Ishikawa (cell line): ENCODE data around the gene RPN2.

ENCODE experiments used
- EP300 ChIP-seq: IDR thresholded peaks from 2 replicates; pipeline ENCODE4 v1.6.1; 2012; ENCODE audit warnings: borderline replicate concordance
- TAF1 ChIP-seq: IDR thresholded peaks from 2 replicates; pipeline ENCODE4 v1.6.1; 2012; ENCODE audit warnings: low read depth, mild to moderate bottlenecking
- TCF12 ChIP-seq: IDR thresholded peaks from 2 replicates; pipeline ENCODE4 v1.6.1; 2012; ENCODE audit warnings: low read depth
- TF ChIP-seq, protein P1 (sequence below): IDR thresholded peaks from 2 replicates; pipeline ENCODE4 v1.6.1; 2012; ENCODE audit warnings: low read depth, mild to moderate bottlenecking

DNA sequence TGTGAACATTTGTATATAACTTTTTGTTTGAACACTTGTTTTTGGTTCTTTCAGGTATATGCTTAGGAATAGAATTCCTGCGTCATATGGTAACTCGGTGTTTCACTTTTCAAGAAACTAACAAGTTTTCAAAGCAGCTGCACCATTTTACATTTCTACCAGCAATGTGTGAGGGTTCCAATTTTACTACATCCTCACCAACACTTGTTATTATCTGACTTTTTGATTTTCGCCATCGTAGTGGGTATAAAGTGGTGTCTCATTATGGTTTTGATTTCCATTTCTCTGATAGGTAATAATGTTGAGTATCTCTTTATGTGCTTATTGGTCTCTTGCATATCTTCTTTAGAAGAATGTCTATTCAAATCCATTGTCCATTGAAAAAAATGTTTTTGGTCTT is 39.8 kb downstream of the RPN2 start:
- TF ChIP-seq, protein P1, sequence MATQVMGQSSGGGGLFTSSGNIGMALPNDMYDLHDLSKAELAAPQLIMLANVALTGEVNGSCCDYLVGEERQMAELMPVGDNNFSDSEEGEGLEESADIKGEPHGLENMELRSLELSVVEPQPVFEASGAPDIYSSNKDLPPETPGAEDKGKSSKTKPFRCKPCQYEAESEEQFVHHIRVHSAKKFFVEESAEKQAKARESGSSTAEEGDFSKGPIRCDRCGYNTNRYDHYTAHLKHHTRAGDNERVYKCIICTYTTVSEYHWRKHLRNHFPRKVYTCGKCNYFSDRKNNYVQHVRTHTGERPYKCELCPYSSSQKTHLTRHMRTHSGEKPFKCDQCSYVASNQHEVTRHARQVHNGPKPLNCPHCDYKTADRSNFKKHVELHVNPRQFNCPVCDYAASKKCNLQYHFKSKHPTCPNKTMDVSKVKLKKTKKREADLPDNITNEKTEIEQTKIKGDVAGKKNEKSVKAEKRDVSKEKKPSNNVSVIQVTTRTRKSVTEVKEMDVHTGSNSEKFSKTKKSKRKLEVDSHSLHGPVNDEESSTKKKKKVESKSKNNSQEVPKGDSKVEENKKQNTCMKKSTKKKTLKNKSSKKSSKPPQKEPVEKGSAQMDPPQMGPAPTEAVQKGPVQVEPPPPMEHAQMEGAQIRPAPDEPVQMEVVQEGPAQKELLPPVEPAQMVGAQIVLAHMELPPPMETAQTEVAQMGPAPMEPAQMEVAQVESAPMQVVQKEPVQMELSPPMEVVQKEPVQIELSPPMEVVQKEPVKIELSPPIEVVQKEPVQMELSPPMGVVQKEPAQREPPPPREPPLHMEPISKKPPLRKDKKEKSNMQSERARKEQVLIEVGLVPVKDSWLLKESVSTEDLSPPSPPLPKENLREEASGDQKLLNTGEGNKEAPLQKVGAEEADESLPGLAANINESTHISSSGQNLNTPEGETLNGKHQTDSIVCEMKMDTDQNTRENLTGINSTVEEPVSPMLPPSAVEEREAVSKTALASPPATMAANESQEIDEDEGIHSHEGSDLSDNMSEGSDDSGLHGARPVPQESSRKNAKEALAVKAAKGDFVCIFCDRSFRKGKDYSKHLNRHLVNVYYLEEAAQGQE, result no peak
- TF ChIP-seq TAF1 (no peak), TCF12 (no peak), EP300 (no peak)
